ENCODE measurements around the gene C1RL. TPM values are rescaled to one million over a fixed set of nuclear protein-coding genes. Genes with fewer than 3 reads are reported as not detected.
A peak's percentile ranks its signal among the peaks of the same experiment; 100 is the strongest.

Gene C1RL
- total RNA-seq, 4 donors from 2014 or later = 39.6 to 261 (median 65.0) TPM

DNA sequence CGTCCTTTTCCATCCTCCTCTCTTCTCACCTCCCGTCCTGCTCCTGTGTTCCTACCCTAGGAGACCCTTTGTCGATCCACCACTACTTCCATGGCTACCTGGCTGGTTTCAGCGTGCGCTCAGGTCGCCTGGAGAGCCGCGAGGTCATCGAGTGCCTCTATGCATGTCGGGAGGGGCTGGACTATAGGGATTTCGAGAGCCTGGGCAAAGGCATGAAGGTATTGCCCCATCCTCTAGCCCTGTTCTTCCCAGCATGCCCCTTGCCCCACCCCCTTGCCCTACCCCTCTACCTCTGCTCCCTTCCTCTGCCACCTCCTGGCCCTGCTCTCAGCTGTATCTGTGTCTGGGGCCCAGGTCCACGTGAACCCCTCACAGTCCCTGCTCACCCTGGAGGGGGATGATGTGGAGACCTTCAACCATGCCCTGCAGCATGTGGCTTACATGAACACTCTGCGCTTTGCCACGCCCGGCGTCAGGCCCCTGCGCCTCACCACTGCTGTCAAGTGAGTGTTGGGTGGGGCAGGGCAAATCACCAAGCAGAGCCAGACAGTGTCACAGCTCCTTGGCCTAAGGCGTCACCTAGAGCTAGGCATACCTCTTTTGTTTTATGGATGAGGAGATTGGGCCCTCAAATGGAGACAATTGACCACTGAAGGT is 33.9 kb upstream of the C1RL start:
- intact Hi-C loops (cut with DNase I; ENCODE audit: low total_unique reads) = no loop called here
- no peak for TF ChIP-seq EP300 (IDR thresholded peaks at IDR 0.05; ENCODE audit: low read depth)
- no peak for TF ChIP-seq POLR2AphosphoS5 (IDR thresholded peaks at IDR 0.05)
- TF ChIP-seq, protein P1, sequence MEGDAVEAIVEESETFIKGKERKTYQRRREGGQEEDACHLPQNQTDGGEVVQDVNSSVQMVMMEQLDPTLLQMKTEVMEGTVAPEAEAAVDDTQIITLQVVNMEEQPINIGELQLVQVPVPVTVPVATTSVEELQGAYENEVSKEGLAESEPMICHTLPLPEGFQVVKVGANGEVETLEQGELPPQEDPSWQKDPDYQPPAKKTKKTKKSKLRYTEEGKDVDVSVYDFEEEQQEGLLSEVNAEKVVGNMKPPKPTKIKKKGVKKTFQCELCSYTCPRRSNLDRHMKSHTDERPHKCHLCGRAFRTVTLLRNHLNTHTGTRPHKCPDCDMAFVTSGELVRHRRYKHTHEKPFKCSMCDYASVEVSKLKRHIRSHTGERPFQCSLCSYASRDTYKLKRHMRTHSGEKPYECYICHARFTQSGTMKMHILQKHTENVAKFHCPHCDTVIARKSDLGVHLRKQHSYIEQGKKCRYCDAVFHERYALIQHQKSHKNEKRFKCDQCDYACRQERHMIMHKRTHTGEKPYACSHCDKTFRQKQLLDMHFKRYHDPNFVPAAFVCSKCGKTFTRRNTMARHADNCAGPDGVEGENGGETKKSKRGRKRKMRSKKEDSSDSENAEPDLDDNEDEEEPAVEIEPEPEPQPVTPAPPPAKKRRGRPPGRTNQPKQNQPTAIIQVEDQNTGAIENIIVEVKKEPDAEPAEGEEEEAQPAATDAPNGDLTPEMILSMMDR (IDR thresholded peaks at IDR 0.05) = no peak
- no peak for TF ChIP-seq POLR2A (IDR thresholded peaks at IDR 0.05)

DNA sequence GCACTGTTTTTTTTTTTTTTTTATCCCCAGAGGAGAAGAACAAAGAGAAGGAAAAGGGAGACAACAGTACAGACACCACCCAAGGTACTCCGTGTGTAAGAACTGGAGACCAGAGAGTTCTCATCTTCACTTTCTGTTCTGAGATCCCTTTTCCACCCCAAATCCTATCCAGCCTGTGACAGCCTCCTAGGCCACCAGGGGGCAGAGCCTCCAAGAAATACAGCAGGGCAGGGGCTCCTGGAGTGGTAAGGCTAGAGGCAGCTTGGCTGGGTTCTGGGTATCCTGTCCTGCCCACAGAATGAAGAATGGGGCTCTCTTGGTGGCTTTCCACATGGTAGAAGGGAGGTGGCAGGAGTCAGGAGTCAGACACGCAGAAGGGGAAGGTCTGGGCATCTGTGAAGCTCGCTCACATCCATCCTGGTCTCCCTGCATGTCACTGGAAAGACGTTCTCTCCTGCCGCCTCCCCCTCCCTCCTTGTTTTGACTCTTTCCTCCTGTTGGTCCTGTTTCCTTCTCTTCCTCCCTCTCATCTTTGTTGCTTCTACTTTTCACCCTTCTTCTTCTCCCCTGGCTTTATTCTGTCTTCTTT is 33.1 kb upstream of the C1RL start:
- in situ Hi-C loops (cut with MboI; ENCODE audit: low pct_ligation_motif_present in 1 of 4, low pct_unique_long_range_greater_than_20kb in 1 of 4, low sequenced_read_pairs in 3 of 4) = no loop called here
- peak; percentile 48 for DNase-seq
- WGBS, 2 donors (ENCODE audit: low coverage in 1 of 2) = 57 to 77% methylated on average over 1 to 5 of the region's 5 CpGs

More for the DNA sequence above, 33.9 kb upstream of the C1RL start:
- H3K4me1 ChIP-seq = no peaks in the 10 kb centered on the region
- H3K4me3 ChIP-seq = no peak overlapping the region
- H3K27ac ChIP-seq = no peak overlapping the region
- DNase-seq = no peak
- H3K36me3 ChIP-seq = no peaks in the 10 kb centered on the region
- WGBS, 2 donors (ENCODE audit: low coverage in 1 of 2) = 98 to 100% methylated on average over 1 to 17 of the region's 18 CpGs
- H3K9me3 ChIP-seq = no peaks in the 10 kb centered on the region
- in situ Hi-C loops (cut with MboI; ENCODE audit: low pct_ligation_motif_present in 1 of 4, low pct_unique_long_range_greater_than_20kb in 1 of 4, low sequenced_read_pairs in 3 of 4) = no loop called here
- no peaks in the 10 kb centered on the region for H3K27me3 ChIP-seq

DNA sequence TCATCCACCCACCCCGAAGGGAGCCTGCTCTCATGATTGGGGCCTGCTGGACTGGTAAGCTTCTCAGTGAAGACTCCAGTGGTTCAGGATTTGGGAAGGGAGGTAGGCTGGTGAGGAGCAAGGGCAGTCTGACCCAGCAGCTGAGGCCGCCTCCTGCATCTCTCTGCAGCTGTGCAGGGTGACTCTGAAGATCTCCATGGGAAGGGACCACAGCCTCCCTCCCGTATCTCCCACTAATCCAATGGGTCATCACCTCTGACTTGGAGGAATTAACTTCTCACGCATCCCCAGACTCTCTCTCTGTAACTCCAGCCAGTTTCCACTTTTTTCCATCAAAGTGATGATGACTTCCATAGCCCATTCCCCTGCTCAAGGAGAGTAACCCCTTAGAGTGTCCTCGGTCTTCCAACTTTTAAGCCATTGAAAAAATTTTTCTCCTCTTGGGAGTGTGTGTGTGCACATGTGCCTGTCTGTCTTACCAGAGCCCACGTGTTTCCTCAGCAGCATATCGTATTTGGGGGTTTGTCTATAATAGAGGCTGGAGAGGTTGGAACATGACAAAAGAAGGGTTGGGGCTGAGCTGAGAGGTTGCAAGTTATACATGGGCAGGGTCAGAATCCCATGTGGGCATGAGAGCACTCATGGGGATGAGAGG is 32.5 kb upstream of the C1RL start:
- intact Hi-C loops (cut with DNase I; ENCODE audit: low total_unique reads) (no loop called here), in situ Hi-C loops (cut with MboI; ENCODE audit: low pct_ligation_motif_present in 1 of 4, low pct_unique_long_range_greater_than_20kb in 1 of 4, low sequenced_read_pairs in 3 of 4) (no loop called here)
- TF ChIP-seq POLR2AphosphoS5 (IDR thresholded peaks at IDR 0.05) = no peak
- no peak for TF ChIP-seq POLR2A (IDR thresholded peaks at IDR 0.05)
- TF ChIP-seq, protein P1 (IDR thresholded peaks at IDR 0.05) = no peak
- no peak for TF ChIP-seq EP300 (IDR thresholded peaks at IDR 0.05; ENCODE audit: low read depth)
- peaks cover 0 to under 1% (median 0%) of the 10 kb centered on the region in 4 donors for H3K36me3 ChIP-seq
- no peak for DNase-seq
- no peaks in the 10 kb centered on the region for H3K4me1 ChIP-seq
- no peak overlapping the region for H3K4me3 ChIP-seq
- no peaks in the 10 kb centered on the region for H3K9me3 ChIP-seq
- no peak overlapping the region for H3K27ac ChIP-seq
- no peaks in the 10 kb centered on the region for H3K27me3 ChIP-seq
- 88 to 92% methylated on average over 3 to 7 of the region's 7 CpGs for WGBS, 2 donors (ENCODE audit: low coverage in 1 of 2)

More for the DNA sequence above, 33.1 kb upstream of the C1RL start:
- Histone ChIP-seq H3K36me3 (no peaks in the 10 kb centered on the region), H3K4me1 (no peaks in the 10 kb centered on the region), H3K27me3 (no peaks in the 10 kb centered on the region), H3K4me3 (no peak overlapping the region), H3K9me3 (no peaks in the 10 kb centered on the region), H3K27ac (no peak overlapping the region)
- intact Hi-C loops (cut with DNase I; ENCODE audit: low total_unique reads) = no loop called here
- TF ChIP-seq, protein P1 (IDR thresholded peaks at IDR 0.05) = peak; percentile 51 to 69 (median 66)
- TF ChIP-seq EP300 (IDR thresholded peaks at IDR 0.05; ENCODE audit: low read depth) = no peak
- TF ChIP-seq POLR2A (IDR thresholded peaks at IDR 0.05) = no peak
- TF ChIP-seq POLR2AphosphoS5 (IDR thresholded peaks at IDR 0.05) = no peak

DNA sequence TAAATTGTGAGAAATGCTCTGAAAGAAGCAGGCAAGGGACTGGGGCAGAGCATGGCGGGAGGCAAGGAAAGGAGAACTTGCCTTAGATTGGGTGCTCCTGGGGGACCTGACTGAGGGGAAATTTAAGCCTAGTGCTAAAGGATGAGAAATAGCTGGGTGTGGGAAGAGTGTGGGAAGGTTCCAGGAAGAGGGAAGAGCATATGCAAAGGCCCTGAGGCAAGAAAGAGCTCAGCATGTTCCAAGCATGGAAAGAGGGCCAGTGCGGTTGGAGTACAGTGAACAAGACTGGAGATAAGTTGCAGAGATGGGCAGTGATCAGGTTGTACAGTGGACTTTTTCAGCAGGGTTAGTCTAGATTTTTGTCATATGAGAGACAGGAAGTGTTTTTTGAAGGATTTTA is 30.2 kb upstream of the C1RL start:
- Histone ChIP-seq H3K27me3 (no peaks in the 10 kb centered on the region), H3K9me3 (no peaks in the 10 kb centered on the region), H3K4me3 (no peak overlapping the region), H3K4me1 (no peaks in the 10 kb centered on the region), H3K36me3 (peaks cover 0 to 6% (median 0%) of the 10 kb centered on the region in 4 donors), H3K27ac (no peak overlapping the region)
- DNase-seq = no peak
- in situ Hi-C loops (cut with MboI; ENCODE audit: low pct_ligation_motif_present in 1 of 4, low pct_unique_long_range_greater_than_20kb in 1 of 4, low sequenced_read_pairs in 3 of 4) (no loop called here), intact Hi-C loops (cut with DNase I; ENCODE audit: low total_unique reads) (no loop called here)
- TF ChIP-seq EP300 (IDR thresholded peaks at IDR 0.05; ENCODE audit: low read depth) (no peak), POLR2A (IDR thresholded peaks at IDR 0.05) (no peak), POLR2AphosphoS5 (IDR thresholded peaks at IDR 0.05) (no peak)
- TF ChIP-seq, protein P1 (IDR thresholded peaks at IDR 0.05) = no peak
- 95 to 96% methylated on average over 2 of the region's 2 CpGs for WGBS, 2 donors (ENCODE audit: low coverage in 1 of 2)
